Ureter (tissue), 1 donor: ENCODE results near the gene UGT3A1. TPM values are rescaled to one million over a fixed set of nuclear protein-coding genes. Genes with fewer than 3 reads are reported as not detected.
"Not testable (repeated sequence)": the region's sequence is repeated elsewhere in the genome, so short reads cannot be mapped to it uniquely, and the experiment has no call there.

ENCODE experiments used
- DNase-seq: peaks from one replicate; pipeline ENCODE4 v3.0.0-alpha.2; 2020; ENCODE audit warnings: low spot score
- total RNA-seq: library from RNA; stranded (reverse); gene quantifications from one replicate; pipeline ENCODE4 v1.2.4, GENCODE V29; 2023
- donor health status: DM: yes; HTN: yes; CAD: no.

The UGT3A1 gene
- total RNA-seq, 1 donor from 2014 or later, result not detected

- no peak for DNase-seq
These were observed 3.4 kb downstream of the UGT3A1 start for GRCh38 chr5:35987776-35988175.

GRCh38 chr5:35979715-35980114, 11.5 kb downstream of the UGT3A1 start:
- DNase-seq, result no peak

- not testable (repeated sequence) for DNase-seq
These were observed 14.3 kb downstream of the UGT3A1 start for GRCh38 chr5:35976859-35977258.

- no peak for DNase-seq
These were observed 16.6 kb downstream of the UGT3A1 start for GRCh38 chr5:35974570-35974969.

GRCh38 chr5:35971878-35972210, 19.3 kb downstream of the UGT3A1 start:
- no peak for DNase-seq

GRCh38 chr5:35971186-35971877, 19.9 kb downstream of the UGT3A1 start:
- DNase-seq, result no peak

- no peak for DNase-seq
These were observed 27.8 kb downstream of the UGT3A1 start for GRCh38 chr5:35963381-35963843.

- DNase-seq, result no peak
These were observed 30.9 kb downstream of the UGT3A1 start for GRCh38 chr5:35960328-35960727.

GRCh38 chr5:35956429-35956828, 34.8 kb downstream of the UGT3A1 start:
- no peak for DNase-seq

- DNase-seq, result no peak
These were observed 37.0 kb downstream of the UGT3A1 start for GRCh38 chr5:35954175-35954574.

GRCh38 chr5:35947085-35947484, 44.1 kb downstream of the UGT3A1 start:
- no peak for DNase-seq

GRCh38 chr5:35939639-35940038, 51.6 kb downstream of the UGT3A1 start:
- DNase-seq, result no peak

GRCh38 chr5:35938568-35939227, 52.5 kb downstream of the UGT3A1 start, which contains the start of gene CAPSL:
CAPSL (minus strand) TSS chr5:35938622; CDS start chr5:35921120, 17,502 bp downstream.
- DNase-seq, result peak; percentile 72

GRCh38 chr5:35926389-35927051, 64.7 kb downstream of the UGT3A1 start:
- peak; percentile 50 for DNase-seq

- peak; percentile 59 for DNase-seq
These were observed 66.1 kb downstream of the UGT3A1 start for GRCh38 chr5:35924950-35925722.

- DNase-seq, result no peak
These were observed 66.9 kb downstream of the UGT3A1 start for GRCh38 chr5:35924122-35924949.

GRCh38 chr5:35922468-35922867, 68.7 kb downstream of the UGT3A1 start:
- no peak for DNase-seq

- DNase-seq, result no peak
These were observed 69.3 kb downstream of the UGT3A1 start for GRCh38 chr5:35921930-35922329.

- DNase-seq, result no peak
These were observed 70.3 kb downstream of the UGT3A1 start for GRCh38 chr5:35920890-35921289.

GRCh38 chr5:35919191-35919590, 72.0 kb downstream of the UGT3A1 start:
- DNase-seq, result no peak

- DNase-seq, result no peak
These were observed 82.4 kb downstream of the UGT3A1 start for GRCh38 chr5:35908814-35909213.
